SK-N-SH treated with all-trans-retinoic acid at 6 μM for 48 hours (cell line): ENCODE measurements around the gene DPP6.

Experiments
- ATAC-seq: fragments of 200-7000 bp; cut with Tn5 transposase; 3 replicates; pipeline ENCODE4 v1.9.1; 2020; ENCODE audit warnings: mild to moderate bottlenecking, moderate library complexity
- ARNTL ChIP-seq: fragments of 450-650 bp; formaldehyde crosslinking; IDR thresholded peaks from 2 replicates; pipeline ENCODE4 v1.5.0; 2020; ENCODE audit warnings: low read depth, mild to moderate bottlenecking, moderate library complexity, borderline replicate concordance
- CSDC2 ChIP-seq: fragments of 250-450 bp; sonication (Bioruptor Pico); IDR thresholded peaks from 2 replicates; pipeline ENCODE4 v1.5.0; 2020; ENCODE audit warnings: mild to moderate bottlenecking, moderate library complexity
- CSRNP3 ChIP-seq: fragments of 250-450 bp; sonication (Bioruptor Pico); IDR thresholded peaks from 2 replicates; pipeline ENCODE4 v1.5.1; 2021; ENCODE audit warnings: mild to moderate bottlenecking, moderate library complexity
- ESRRG ChIP-seq: fragments of 250-450 bp; sonication (Bioruptor Pico); IDR thresholded peaks from 2 replicates; pipeline ENCODE4 v1.6.1; 2021; ENCODE audit warnings: mild to moderate bottlenecking
- GLIS3 ChIP-seq: fragments of 250-450 bp; sonication (Bioruptor Pico); IDR thresholded peaks from 2 replicates; pipeline ENCODE4 v1.5.0; 2020; ENCODE audit warnings: mild to moderate bottlenecking, moderate library complexity
- ISL1 ChIP-seq: fragments of 250-450 bp; sonication (Bioruptor Pico); IDR thresholded peaks from 2 replicates; pipeline ENCODE4 v2.1.2; 2022; ENCODE audit warnings: mild to moderate bottlenecking, moderate library complexity
- OSR1 ChIP-seq: fragments of 250-450 bp; sonication (Bioruptor Pico); IDR thresholded peaks from 2 replicates; pipeline ENCODE4 v1.8.0; 2022; ENCODE audit warnings: moderate library complexity, mild to moderate bottlenecking, inconsistent platforms
- PATZ1 ChIP-seq: fragments of 250-450 bp; sonication (Bioruptor Pico); IDR thresholded peaks from 2 replicates; pipeline ENCODE4 v1.8.0; 2020; ENCODE audit warnings: mild to moderate bottlenecking, moderate library complexity, borderline replicate concordance
- POU6F1 ChIP-seq: fragments of 250-450 bp; sonication (Bioruptor Pico); IDR thresholded peaks from 2 replicates; pipeline ENCODE4 v1.8.0; 2021; ENCODE audit warnings: low read depth, mild to moderate bottlenecking, moderate library complexity, borderline replicate concordance
- RARB ChIP-seq: fragments of 250-450 bp; sonication (Bioruptor Pico); IDR thresholded peaks from 2 replicates; pipeline ENCODE4 v1.8.0; 2021; ENCODE audit warnings: mild to moderate bottlenecking, moderate library complexity
- SNAI2 ChIP-seq: fragments of 250-450 bp; sonication (Bioruptor Pico); IDR thresholded peaks from 2 replicates; pipeline ENCODE4 v1.5.0; 2020; ENCODE audit warnings: mild to moderate bottlenecking, moderate library complexity
- TCF4 ChIP-seq: fragments of 250-450 bp; sonication (Bioruptor Pico); IDR thresholded peaks from 2 replicates; pipeline ENCODE4 v1.8.0; 2021; ENCODE audit warnings: mild to moderate bottlenecking, moderate library complexity, borderline replicate concordance
- TOX ChIP-seq: fragments of 250-450 bp; sonication (Bioruptor Pico); IDR thresholded peaks from 2 replicates; pipeline ENCODE4 v1.8.0; 2021; ENCODE audit warnings: mild to moderate bottlenecking, moderate library complexity, borderline replicate concordance
- TSHZ2 ChIP-seq: fragments of 250-450 bp; sonication (Bioruptor Pico); IDR thresholded peaks from 2 replicates; pipeline ENCODE4 v1.5.0; 2020; ENCODE audit warnings: mild to moderate bottlenecking, moderate library complexity
- ZC3H10 ChIP-seq: fragments of 250-450 bp; sonication (Bioruptor Pico); IDR thresholded peaks from 2 replicates; pipeline ENCODE4 v1.5.1; 2021; ENCODE audit warnings: mild to moderate bottlenecking, moderate library complexity
- ZFP3 ChIP-seq: fragments of 250-450 bp; sonication (Bioruptor Pico); IDR thresholded peaks from 2 replicates; pipeline ENCODE4 v1.5.0; 2020; ENCODE audit warnings: mild to moderate bottlenecking, moderate library complexity
- ZNF565 ChIP-seq: fragments of 450-650 bp; formaldehyde crosslinking; conservative IDR thresholded peaks from 2 replicates; pipeline ENCODE4 v1.5.0; 2020; ENCODE audit warnings: low read depth, mild to moderate bottlenecking, moderate library complexity
- ZNF70 ChIP-seq: fragments of 450-650 bp; formaldehyde crosslinking; IDR thresholded peaks from 2 replicates; pipeline ENCODE4 v1.5.0; 2020; ENCODE audit warnings: mild to moderate bottlenecking, moderate library complexity

Gene DPP6

GRCh38 chr7:154540596-154540995, 488.4 kb downstream of the DPP6 start (continued):
- no peak for TF ChIP-seq ZNF565 (CRISPR knock-in tag)
- no peak for TF ChIP-seq SNAI2 (CRISPR knock-in tag)

- no peak for ATAC-seq
- TF ChIP-seq ZFP3 (CRISPR knock-in tag) (no peak), TSHZ2 (no peak), GLIS3 (no peak), TCF4 (CRISPR knock-in tag) (no peak), ISL1 (CRISPR knock-in tag) (no peak), CSDC2 (CRISPR knock-in tag) (no peak), ZNF70 (CRISPR knock-in tag) (no peak), ESRRG (no peak), ZC3H10 (no peak), ARNTL (no peak), RARB (CRISPR knock-in tag) (no peak), TOX (no peak), CSRNP3 (CRISPR knock-in tag) (no peak), OSR1 (no peak)
- TF ChIP-seq, all 23 proteins: peak for 0
Measured at GRCh38 chr7:154541606-154542005, 489.4 kb downstream of the DPP6 start.

GRCh38 chr7:154546946-154547587, 494.9 kb downstream of the DPP6 start:
- no peak for ATAC-seq
- TF ChIP-seq SNAI2 (CRISPR knock-in tag) (no peak), RARB (CRISPR knock-in tag) (no peak), POU6F1 (no peak), CSDC2 (CRISPR knock-in tag) (no peak), PATZ1 (CRISPR knock-in tag) (no peak), ZC3H10 (no peak), TCF4 (CRISPR knock-in tag) (no peak), GLIS3 (no peak), TSHZ2 (no peak)
